HepG2 (cell line): ENCODE data around the gene RWDD2A. TPM values are rescaled to one million over a fixed set of nuclear protein-coding genes. Genes with fewer than 3 reads are reported as not detected.

Experiments
- AHDC1 ChIP-seq: sonication (generic); formaldehyde crosslinking; IDR thresholded peaks from 2 replicates; pipeline ENCODE4 v1.5.1; 2020; ENCODE audit warnings: mild to moderate bottlenecking, missing genetic modification reagents, borderline replicate concordance
- CHD2 ChIP-seq: IDR thresholded peaks from 2 replicates; pipeline ENCODE4 v1.6.1; 2011; ENCODE audit warnings: low read depth, low read length, improper control_type of control experiment
- ELF3 ChIP-seq: IDR thresholded peaks from 2 replicates; pipeline ENCODE4 v1.6.1; 2016; ENCODE audit warnings: missing genetic modification reagents, missing compliant biosample characterization
- MNT ChIP-seq: fragments of 450-650 bp; IDR thresholded peaks from 2 replicates; pipeline ENCODE4 v1.6.1; 2016
- MXI1 ChIP-seq: IDR thresholded peaks from 3 replicates; pipeline ENCODE4 v1.6.1; 2012; ENCODE audit warnings: low read depth, low read length, inconsistent platforms, borderline replicate concordance
- PAX8 ChIP-seq: sonication (generic); formaldehyde crosslinking; IDR thresholded peaks from 2 replicates; pipeline ENCODE4 v1.8.0; 2022; ENCODE audit warnings: mild to moderate bottlenecking, missing genetic modification reagents, borderline replicate concordance
- POLR2G ChIP-seq: fragments of 200-400 bp; formaldehyde crosslinking; IDR thresholded peaks from 2 replicates; pipeline ENCODE4 v1.6.1; 2018; ENCODE audit warnings: mild to moderate bottlenecking, low read depth, low read length, moderate library complexity
- REST ChIP-seq, 2 experiments: IDR thresholded peaks; 2 replicates each; pipeline ENCODE4 v1.6.1; 2011 to 2012; ENCODE audit warnings: low read length in 2 of 2, borderline replicate concordance in 1 of 2, low read depth in 1 of 2, mild to moderate bottlenecking in 1 of 2, moderate library complexity in 1 of 2
- ZKSCAN1 ChIP-seq: fragments of 150-350 bp; IDR thresholded peaks from 2 replicates; pipeline ENCODE4 v1.6.1; 2014; ENCODE audit warnings: low read length
- ZNF354B ChIP-seq: sonication (generic); formaldehyde crosslinking; IDR thresholded peaks from 2 replicates; pipeline ENCODE4 v1.8.0; 2022; ENCODE audit warnings: mild to moderate bottlenecking, missing genetic modification reagents
- ZNF629 ChIP-seq: sonication (generic); formaldehyde crosslinking; conservative IDR thresholded peaks from 2 replicates; pipeline ENCODE4 v1.5.0; 2020; ENCODE audit warnings: missing genetic modification reagents
- ZNF709 ChIP-seq: sonication (generic); formaldehyde crosslinking; IDR thresholded peaks from 2 replicates; pipeline ENCODE4 v1.5.0; 2020; ENCODE audit warnings: mild to moderate bottlenecking, missing genetic modification reagents
- ZNF75D ChIP-seq: sonication (generic); formaldehyde crosslinking; IDR thresholded peaks from 2 replicates; pipeline ENCODE4 v1.8.1; 2023; ENCODE audit warnings: missing genetic modification reagents, mild to moderate bottlenecking, borderline replicate concordance
- ZNF790 ChIP-seq: sonication (generic); formaldehyde crosslinking; IDR thresholded peaks from 2 replicates; pipeline ENCODE4 v1.8.0; 2022; ENCODE audit warnings: missing genetic modification reagents, mild to moderate bottlenecking, borderline replicate concordance
- ZSCAN9 ChIP-seq: IDR thresholded peaks from 2 replicates; pipeline ENCODE4 v1.6.1; 2016; ENCODE audit warnings: borderline replicate concordance
- polyA plus RNA-seq, 8 experiments: library from polyadenylated mRNA; depleted of rRNA in 3 of 8; stranded (reverse) in 7 of 8; unstranded in 1 of 8; fragments of >200 nt; fragmentation: Illumina TruSeq in 4 of 8; extraction: Trizol in 4 of 8; gene quantifications; 2 replicates each; pipeline versions ENCODE4 v1.2.1 to v1.2.3, GENCODE V29; 2011 to 2016; ENCODE audit warnings: low read depth in 4 of 8, missing spikeins in 1 of 8, mixed read lengths in 1 of 8; ENCODE audit not compliant: insufficient read depth in 1 of 8
- total RNA-seq, 5 experiments: library from RNA; depleted of rRNA; stranded (reverse); fragments of >200 nt; fragmentation: Illumina TruSeq; extraction: Trizol; gene quantifications; 2 replicates each; pipeline ENCODE4 v1.2.3, GENCODE V29; 2016; ENCODE audit warnings: low read depth in 1 of 5

RWDD2A gene
- total and polyA plus RNA-seq, 2 of the 13 experiments (the other 11 are each of a cell fraction or from before 2014, with no cell fraction given), result 5.3 to 8.1 TPM

GRCh38 chr6:83192871-83193746 is at the start of gene RWDD2A, which contains the start of gene PGM3 (continued):
- TF ChIP-seq REST (IDR thresholded peaks at IDR 0.05; ENCODE audit: borderline replicate concordance in 1 of 2, low read depth in 1 of 2, low read length in 2 of 2) (no peak), PAX8 (CRISPR knock-in tag) (no peak; the same call in 1 of the 2 replicates), ZNF709 (CRISPR knock-in tag) (peak; percentile 54; the same call in 1 of the 2 replicates), POLR2G (peak; percentile 96), AHDC1 (0 out of 2 replicates have a peak, but pooled peaks have one; percentile 33), ZSCAN9 (peak; percentile 26; the same call in 1 of the 2 replicates), CHD2 (no peak; the same call in 1 of the 2 replicates), MXI1 (peak; percentile 84; the same call in 1 of the 3 replicates), ZKSCAN1 (no peak), ELF3 (peak; percentile 83), ZNF75D (CRISPR knock-in tag) (no peak), ZNF354B (0 out of 2 replicates have a peak, but pooled peaks have one; percentile 45), ZNF790 (CRISPR knock-in tag) (peak; percentile 56; the same call in 1 of the 2 replicates), ZNF629 (CRISPR knock-in tag) (no peak), MNT (peak; percentile 43)
